ENCODE results near the gene NNAT.

GRCh38 chr20:37547912-37548311, 26.9 kb downstream of the NNAT start:
- TF ChIP-seq, protein P1, sequence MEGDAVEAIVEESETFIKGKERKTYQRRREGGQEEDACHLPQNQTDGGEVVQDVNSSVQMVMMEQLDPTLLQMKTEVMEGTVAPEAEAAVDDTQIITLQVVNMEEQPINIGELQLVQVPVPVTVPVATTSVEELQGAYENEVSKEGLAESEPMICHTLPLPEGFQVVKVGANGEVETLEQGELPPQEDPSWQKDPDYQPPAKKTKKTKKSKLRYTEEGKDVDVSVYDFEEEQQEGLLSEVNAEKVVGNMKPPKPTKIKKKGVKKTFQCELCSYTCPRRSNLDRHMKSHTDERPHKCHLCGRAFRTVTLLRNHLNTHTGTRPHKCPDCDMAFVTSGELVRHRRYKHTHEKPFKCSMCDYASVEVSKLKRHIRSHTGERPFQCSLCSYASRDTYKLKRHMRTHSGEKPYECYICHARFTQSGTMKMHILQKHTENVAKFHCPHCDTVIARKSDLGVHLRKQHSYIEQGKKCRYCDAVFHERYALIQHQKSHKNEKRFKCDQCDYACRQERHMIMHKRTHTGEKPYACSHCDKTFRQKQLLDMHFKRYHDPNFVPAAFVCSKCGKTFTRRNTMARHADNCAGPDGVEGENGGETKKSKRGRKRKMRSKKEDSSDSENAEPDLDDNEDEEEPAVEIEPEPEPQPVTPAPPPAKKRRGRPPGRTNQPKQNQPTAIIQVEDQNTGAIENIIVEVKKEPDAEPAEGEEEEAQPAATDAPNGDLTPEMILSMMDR (IDR thresholded peaks at IDR 0.05; ENCODE audit: insufficient read depth, low read length) = no peak
- TF ChIP-seq GABPA (IDR thresholded peaks at IDR 0.05; ENCODE audit: low read depth) (no peak), REST (IDR thresholded peaks at IDR 0.05; ENCODE audit: insufficient replicate concordance, low read depth) (no peak), POLR2AphosphoS5 (IDR thresholded peaks at IDR 0.05; ENCODE audit: low read depth) (no peak)

Data from HL-60 (cell line).